ENCODE measurements around the gene TNFRSF14. TPM values are rescaled to one million over a fixed set of nuclear protein-coding genes. Genes with fewer than 3 reads are reported as not detected.

TNFRSF14 gene
- total and polyA plus RNA-seq, 2 of the 13 experiments (the other 11 are each of a cell fraction or from before 2014, with no cell fraction given) = 11.9 to 49.9 TPM

GRCh38 chr1:2545754-2546514 is 10.2 kb upstream of the TNFRSF14 start (continued):
- TF ChIP-seq, protein P1, sequence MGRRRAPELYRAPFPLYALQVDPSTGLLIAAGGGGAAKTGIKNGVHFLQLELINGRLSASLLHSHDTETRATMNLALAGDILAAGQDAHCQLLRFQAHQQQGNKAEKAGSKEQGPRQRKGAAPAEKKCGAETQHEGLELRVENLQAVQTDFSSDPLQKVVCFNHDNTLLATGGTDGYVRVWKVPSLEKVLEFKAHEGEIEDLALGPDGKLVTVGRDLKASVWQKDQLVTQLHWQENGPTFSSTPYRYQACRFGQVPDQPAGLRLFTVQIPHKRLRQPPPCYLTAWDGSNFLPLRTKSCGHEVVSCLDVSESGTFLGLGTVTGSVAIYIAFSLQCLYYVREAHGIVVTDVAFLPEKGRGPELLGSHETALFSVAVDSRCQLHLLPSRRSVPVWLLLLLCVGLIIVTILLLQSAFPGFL (CRISPR knock-in tag; IDR thresholded peaks at IDR 0.05) = no peak
- TF ChIP-seq, protein P2, sequence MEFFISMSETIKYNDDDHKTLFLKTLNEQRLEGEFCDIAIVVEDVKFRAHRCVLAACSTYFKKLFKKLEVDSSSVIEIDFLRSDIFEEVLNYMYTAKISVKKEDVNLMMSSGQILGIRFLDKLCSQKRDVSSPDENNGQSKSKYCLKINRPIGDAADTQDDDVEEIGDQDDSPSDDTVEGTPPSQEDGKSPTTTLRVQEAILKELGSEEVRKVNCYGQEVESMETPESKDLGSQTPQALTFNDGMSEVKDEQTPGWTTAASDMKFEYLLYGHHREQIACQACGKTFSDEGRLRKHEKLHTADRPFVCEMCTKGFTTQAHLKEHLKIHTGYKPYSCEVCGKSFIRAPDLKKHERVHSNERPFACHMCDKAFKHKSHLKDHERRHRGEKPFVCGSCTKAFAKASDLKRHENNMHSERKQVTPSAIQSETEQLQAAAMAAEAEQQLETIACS (CRISPR knock-in tag; IDR thresholded peaks at IDR 0.05) = no peak
- TF ChIP-seq ZBTB38 (CRISPR knock-in tag; IDR thresholded peaks at IDR 0.05) (peak; percentile 34; the same call in 1 of the 2 replicates), ZNF354B (CRISPR knock-in tag; IDR thresholded peaks at IDR 0.05) (no peak), ZNF230 (CRISPR knock-in tag; IDR thresholded peaks at IDR 0.05) (no peak), REPIN1 (CRISPR knock-in tag; IDR thresholded peaks at IDR 0.05; ENCODE audit: borderline replicate concordance, low read depth) (no peak; the same call in 1 of the 2 replicates), TARDBP (CRISPR knock-in tag; IDR thresholded peaks at IDR 0.05) (no peak; the same call in 1 of the 2 replicates), DRAP1 (CRISPR knock-in tag; IDR thresholded peaks at IDR 0.05) (peak; percentile 95), ZNF256 (CRISPR knock-in tag; conservative IDR thresholded peaks at IDR 0.05) (no peak), ZMYM4 (CRISPR knock-in tag; IDR thresholded peaks at IDR 0.05) (0 out of 2 replicates have a peak, but pooled peaks have one; percentile 15), RCOR2 (CRISPR knock-in tag; IDR thresholded peaks at IDR 0.05) (no peak), ZNF10 (CRISPR knock-in tag; IDR thresholded peaks at IDR 0.05; ENCODE audit: borderline replicate concordance, low read depth) (no peak), CAMTA2 (CRISPR knock-in tag; IDR thresholded peaks at IDR 0.05; ENCODE audit: borderline replicate concordance) (no peak), ZNF674 (CRISPR knock-in tag; IDR thresholded peaks at IDR 0.05; ENCODE audit: low read depth) (no peak), ONECUT2 (CRISPR knock-in tag; IDR thresholded peaks at IDR 0.05) (no peak), ZNF768 (CRISPR knock-in tag; IDR thresholded peaks at IDR 0.05) (no peak), ZBTB44 (CRISPR knock-in tag; IDR thresholded peaks at IDR 0.05) (no peak)
- TF ChIP-seq, protein P3, sequence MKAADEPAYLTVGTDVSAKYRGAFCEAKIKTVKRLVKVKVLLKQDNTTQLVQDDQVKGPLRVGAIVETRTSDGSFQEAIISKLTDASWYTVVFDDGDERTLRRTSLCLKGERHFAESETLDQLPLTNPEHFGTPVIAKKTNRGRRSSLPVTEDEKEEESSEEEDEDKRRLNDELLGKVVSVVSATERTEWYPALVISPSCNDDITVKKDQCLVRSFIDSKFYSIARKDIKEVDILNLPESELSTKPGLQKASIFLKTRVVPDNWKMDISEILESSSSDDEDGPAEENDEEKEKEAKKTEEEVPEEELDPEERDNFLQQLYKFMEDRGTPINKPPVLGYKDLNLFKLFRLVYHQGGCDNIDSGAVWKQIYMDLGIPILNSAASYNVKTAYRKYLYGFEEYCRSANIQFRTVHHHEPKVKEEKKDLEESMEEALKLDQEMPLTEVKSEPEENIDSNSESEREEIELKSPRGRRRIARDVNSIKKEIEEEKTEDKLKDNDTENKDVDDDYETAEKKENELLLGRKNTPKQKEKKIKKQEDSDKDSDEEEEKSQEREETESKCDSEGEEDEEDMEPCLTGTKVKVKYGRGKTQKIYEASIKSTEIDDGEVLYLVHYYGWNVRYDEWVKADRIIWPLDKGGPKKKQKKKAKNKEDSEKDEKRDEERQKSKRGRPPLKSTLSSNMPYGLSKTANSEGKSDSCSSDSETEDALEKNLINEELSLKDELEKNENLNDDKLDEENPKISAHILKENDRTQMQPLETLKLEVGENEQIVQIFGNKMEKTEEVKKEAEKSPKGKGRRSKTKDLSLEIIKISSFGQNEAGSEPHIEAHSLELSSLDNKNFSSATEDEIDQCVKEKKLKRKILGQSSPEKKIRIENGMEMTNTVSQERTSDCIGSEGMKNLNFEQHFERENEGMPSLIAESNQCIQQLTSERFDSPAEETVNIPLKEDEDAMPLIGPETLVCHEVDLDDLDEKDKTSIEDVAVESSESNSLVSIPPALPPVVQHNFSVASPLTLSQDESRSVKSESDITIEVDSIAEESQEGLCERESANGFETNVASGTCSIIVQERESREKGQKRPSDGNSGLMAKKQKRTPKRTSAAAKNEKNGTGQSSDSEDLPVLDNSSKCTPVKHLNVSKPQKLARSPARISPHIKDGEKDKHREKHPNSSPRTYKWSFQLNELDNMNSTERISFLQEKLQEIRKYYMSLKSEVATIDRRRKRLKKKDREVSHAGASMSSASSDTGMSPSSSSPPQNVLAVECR (CRISPR knock-in tag; IDR thresholded peaks at IDR 0.05; ENCODE audit: borderline replicate concordance) = peak; percentile 72; the same call in 1 of the 2 replicates
- TF ChIP-seq, protein P4, sequence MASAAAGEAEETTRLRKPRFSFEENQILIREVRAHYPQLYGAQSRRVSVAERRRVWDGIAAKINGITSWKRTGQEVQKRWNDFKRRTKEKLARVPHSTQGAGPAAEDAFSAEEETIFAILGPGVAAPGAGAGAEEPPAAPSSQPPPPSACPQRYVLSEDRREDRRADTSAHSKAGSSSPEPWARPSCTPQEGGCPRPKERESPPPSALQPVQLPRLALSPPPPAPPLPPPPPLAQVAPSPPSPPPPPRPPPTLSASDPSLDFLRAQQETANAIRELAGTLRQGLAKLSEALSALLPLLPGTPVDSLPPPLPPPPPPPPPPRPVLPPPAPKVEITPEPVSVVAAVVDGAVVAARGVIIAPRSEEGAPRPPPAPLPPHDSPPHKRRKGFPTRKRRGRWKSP (CRISPR knock-in tag; IDR thresholded peaks at IDR 0.05) = 0 out of 2 replicates have a peak, but pooled peaks have one; percentile 49

Measured in HepG2 (cell line).